ENCODE results near the gene VPS13A.

VPS13A gene

DNA sequence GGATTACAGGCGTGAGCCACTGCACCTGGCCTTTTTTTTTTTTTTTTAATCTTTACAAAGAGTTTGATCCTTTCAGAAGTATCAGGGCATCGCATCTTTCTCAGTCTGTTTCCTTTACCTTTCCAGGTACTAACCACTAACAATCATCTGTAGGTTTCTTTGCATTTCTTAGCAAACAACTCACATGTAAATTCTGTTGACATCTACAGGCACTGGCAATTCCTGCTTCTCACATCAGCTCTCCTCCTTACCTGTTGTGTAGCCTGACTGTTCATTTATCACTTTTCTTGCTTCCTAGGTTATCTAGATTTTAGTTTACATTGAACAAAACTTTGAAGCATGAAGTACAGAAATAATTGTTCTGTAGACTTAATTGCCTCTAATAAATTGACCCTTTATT is 27.5 kb upstream of the VPS13A start:
- Histone ChIP-seq H3K27ac (no peak overlapping the region), H3K9me3 (ENCODE audit: severe bottlenecking) (no peaks in the 10 kb centered on the region), H3K27me3 (ENCODE audit: insufficient read depth, low read depth, severe bottlenecking) (no peaks in the 10 kb centered on the region)

DNA sequence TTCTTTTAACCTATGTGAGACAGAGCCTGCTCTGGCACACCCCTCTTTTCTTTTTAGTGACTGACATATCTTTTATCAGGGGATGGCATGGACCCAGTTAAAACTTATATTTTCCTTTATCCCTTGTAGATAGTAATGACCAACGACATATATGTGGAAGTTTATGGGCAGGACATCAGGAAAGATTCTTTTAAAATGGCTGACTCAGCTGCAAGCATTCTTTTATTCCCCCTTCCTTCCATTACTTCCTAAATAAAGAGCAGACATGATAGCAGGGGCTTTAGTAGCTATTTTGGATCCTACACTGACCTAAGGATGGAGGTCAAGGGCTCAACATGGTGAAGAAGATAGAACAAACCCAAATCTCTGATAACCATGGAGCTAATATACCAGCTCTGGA is 25.0 kb upstream of the VPS13A start:
- Histone ChIP-seq H3K27me3 (ENCODE audit: insufficient read depth, low read depth, severe bottlenecking) (no peaks in the 10 kb centered on the region), H3K4me3 (ENCODE audit: low read depth, low read length) (no peak overlapping the region), H3K36me3 (no peaks in the 10 kb centered on the region), H3K9me3 (ENCODE audit: severe bottlenecking) (no peaks in the 10 kb centered on the region), H3K27ac (no peak overlapping the region)
- no peak for DNase-seq
- TF ChIP-seq, protein P1, sequence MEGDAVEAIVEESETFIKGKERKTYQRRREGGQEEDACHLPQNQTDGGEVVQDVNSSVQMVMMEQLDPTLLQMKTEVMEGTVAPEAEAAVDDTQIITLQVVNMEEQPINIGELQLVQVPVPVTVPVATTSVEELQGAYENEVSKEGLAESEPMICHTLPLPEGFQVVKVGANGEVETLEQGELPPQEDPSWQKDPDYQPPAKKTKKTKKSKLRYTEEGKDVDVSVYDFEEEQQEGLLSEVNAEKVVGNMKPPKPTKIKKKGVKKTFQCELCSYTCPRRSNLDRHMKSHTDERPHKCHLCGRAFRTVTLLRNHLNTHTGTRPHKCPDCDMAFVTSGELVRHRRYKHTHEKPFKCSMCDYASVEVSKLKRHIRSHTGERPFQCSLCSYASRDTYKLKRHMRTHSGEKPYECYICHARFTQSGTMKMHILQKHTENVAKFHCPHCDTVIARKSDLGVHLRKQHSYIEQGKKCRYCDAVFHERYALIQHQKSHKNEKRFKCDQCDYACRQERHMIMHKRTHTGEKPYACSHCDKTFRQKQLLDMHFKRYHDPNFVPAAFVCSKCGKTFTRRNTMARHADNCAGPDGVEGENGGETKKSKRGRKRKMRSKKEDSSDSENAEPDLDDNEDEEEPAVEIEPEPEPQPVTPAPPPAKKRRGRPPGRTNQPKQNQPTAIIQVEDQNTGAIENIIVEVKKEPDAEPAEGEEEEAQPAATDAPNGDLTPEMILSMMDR (IDR thresholded peaks at IDR 0.05; ENCODE audit: low read depth, low read length) = no peak

More for the DNA sequence above, 27.5 kb upstream of the VPS13A start:
- Histone ChIP-seq H3K36me3 (no peaks in the 10 kb centered on the region), H3K4me3 (ENCODE audit: low read depth, low read length) (no peak overlapping the region)
- TF ChIP-seq, protein P1 (IDR thresholded peaks at IDR 0.05; ENCODE audit: low read depth, low read length) = no peak
- DNase-seq = no peak

DNA sequence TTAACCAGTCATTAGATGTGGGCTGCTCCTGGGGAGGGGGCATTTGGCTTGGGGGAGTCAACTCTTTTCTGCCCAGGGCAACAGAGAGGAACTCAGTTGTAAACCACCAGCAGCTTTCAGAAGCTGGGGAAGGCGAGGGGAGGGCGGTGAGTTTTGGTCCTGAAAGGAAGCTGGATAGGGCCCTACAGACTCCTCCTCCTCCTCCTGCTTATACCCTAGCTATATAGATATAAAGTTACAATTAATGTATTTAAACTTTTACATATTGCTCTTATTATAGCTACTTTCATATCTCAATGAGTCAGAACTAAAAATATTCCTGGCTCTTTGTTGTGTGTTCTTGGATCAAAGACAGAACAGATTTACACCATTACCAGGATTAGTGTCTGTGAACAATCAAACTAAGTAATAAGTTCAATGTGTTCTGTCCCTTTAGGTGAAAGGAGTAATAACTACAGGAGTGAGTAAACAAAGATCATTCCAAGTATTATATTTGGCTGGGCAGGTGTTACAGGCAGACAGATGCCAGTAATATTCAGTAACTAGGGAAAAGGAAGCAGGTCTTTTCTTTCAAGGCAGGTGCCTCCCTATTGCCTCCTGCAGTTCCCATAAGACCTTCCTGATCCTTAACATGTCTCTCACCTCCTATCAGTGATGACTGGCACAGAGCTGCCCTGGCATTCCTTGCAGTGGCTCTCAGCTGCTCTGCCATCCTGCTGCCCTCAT is 20.5 kb upstream of the VPS13A start:
- Histone ChIP-seq H3K9me3 (ENCODE audit: severe bottlenecking) (no peaks in the 10 kb centered on the region), H3K4me3 (ENCODE audit: low read depth, low read length) (no peak overlapping the region), H3K36me3 (no peaks in the 10 kb centered on the region), H3K27ac (no peak overlapping the region), H3K27me3 (ENCODE audit: insufficient read depth, low read depth, severe bottlenecking) (no peaks in the 10 kb centered on the region)
- TF ChIP-seq, protein P1 (IDR thresholded peaks at IDR 0.05; ENCODE audit: low read depth, low read length) = no peak
- no peak for DNase-seq

DNA sequence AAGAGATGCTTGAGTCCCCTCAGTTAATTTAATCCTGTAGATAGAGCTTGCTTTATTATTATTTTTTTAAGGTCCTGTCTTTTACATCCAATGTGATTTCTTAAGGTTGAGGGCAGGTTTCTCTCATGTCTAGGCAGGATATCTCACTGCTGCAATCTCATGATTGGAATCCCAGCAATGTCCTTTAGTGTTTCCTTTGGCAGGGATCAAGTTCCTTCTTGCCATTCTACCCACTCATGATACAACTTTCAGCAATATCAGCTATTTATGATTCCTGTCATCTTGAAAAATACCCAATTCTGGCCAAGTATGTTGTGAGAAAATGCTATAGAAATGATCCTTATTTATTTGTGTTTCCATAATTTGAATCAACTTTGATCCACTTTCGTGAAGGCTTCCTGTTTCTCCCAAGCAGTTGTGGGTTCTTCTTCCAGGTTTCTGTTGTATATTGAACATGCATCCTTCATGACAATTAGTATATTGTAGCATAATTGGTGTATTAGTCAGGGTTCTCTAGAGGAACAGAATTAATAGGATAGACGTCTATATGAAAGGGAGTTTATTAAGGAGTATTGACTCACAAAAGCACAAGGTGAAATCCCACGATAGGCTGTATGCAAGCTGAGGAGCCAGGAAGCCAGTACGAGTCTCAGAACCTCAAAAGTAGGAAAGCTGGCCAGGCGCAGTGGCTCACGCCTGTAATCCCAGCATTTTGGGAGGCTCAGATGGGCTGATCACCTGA is 18.4 kb upstream of the VPS13A start:
- Histone ChIP-seq H3K4me3 (ENCODE audit: low read depth, low read length) (no peak overlapping the region), H3K9me3 (ENCODE audit: severe bottlenecking) (no peaks in the 10 kb centered on the region), H3K27ac (no peak overlapping the region), H3K36me3 (no peaks in the 10 kb centered on the region), H3K27me3 (ENCODE audit: insufficient read depth, low read depth, severe bottlenecking) (no peaks in the 10 kb centered on the region)
- DNase-seq = no peak
- TF ChIP-seq, protein P1 (IDR thresholded peaks at IDR 0.05; ENCODE audit: low read depth, low read length) = no peak

DNA sequence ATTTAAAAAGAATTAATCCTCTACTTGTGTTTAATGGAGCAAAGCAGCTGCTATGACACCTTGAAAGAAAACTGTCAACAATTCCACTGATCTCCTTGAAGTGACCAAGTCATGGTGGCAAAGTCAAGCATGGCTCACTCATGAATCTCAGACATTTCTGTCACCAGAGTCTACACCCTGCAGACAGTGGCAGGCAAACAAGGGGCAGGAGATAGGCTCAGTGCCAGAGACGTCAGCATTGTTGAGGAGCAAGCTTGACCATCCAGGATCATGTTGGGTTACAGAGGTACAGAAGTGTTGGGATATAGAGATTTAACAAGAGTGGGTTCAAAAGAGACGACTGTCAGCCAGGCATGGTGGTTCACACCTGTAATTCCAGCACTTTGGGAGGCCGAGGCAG is 16.1 kb upstream of the VPS13A start:
- TF ChIP-seq, protein P1 (IDR thresholded peaks at IDR 0.05; ENCODE audit: low read depth, low read length) = no peak
- no peaks in the 10 kb centered on the region for H3K27me3 ChIP-seq (ENCODE audit: insufficient read depth, low read depth, severe bottlenecking)
- no peaks in the 10 kb centered on the region for H3K9me3 ChIP-seq (ENCODE audit: severe bottlenecking)
- H3K4me3 ChIP-seq (ENCODE audit: low read depth, low read length) = no peak overlapping the region
- DNase-seq = no peak
- H3K36me3 ChIP-seq = no peaks in the 10 kb centered on the region
- H3K27ac ChIP-seq = no peak overlapping the region
